ENCODE data around the gene LYZL4. TPM values are rescaled to one million over a fixed set of nuclear protein-coding genes. Genes with fewer than 3 reads are reported as not detected.

LYZL4 gene
- polyA plus RNA-seq, 1 donor from 2014 or later: not detected

- Histone ChIP-seq H2AFZ (ENCODE audit: low read depth, low read length) (no peak overlapping the region), H3K36me3 (ENCODE audit: insufficient read depth, low read length) (no peaks in the 10 kb centered on the region), H3K4me2 (ENCODE audit: low read length) (no peak overlapping the region), H3K9me2 (ENCODE audit: insufficient read depth, low read length) (no peaks in the 10 kb centered on the region), H3K9me3 (ENCODE audit: low read length) (no peaks in the 10 kb centered on the region), H3F3A (ENCODE audit: insufficient read depth, low read length, poor library complexity, severe bottlenecking) (no peaks in the 10 kb centered on the region), H3K27ac (ENCODE audit: low read length) (no peak overlapping the region), H3K9ac (ENCODE audit: low read length) (no peak overlapping the region), H4K20me1 (ENCODE audit: insufficient read depth) (no peaks in the 10 kb centered on the region), H3K79me2 (replicated peaks; ENCODE audit: insufficient read depth, low read length) (no peaks in the 10 kb centered on the region), H3K27me3 (ENCODE audit: insufficient read depth, low read depth, low read length) (no peaks in the 10 kb centered on the region), H3K4me3 (ENCODE audit: low read length) (no peak overlapping the region)
- TF ChIP-seq CTCF (IDR thresholded peaks at IDR 0.05; ENCODE audit: poor library complexity, severe bottlenecking) (no peak), TAF1 (IDR thresholded peaks at IDR 0.05; ENCODE audit: low read depth) (no peak), MXI1 (conservative IDR thresholded peaks at IDR 0.05; ENCODE audit: poor library complexity, severe bottlenecking) (no peak), EZH2 (IDR thresholded peaks at IDR 0.05; ENCODE audit: borderline replicate concordance, insufficient read depth, low read length, poor library complexity, severe bottlenecking) (no peak), EP300 (conservative IDR thresholded peaks at IDR 0.05; ENCODE audit: poor library complexity, severe bottlenecking) (no peak), SMC3 (conservative IDR thresholded peaks at IDR 0.05; ENCODE audit: poor library complexity) (no peak), RAD21 (conservative IDR thresholded peaks at IDR 0.05) (no peak), POLR2AphosphoS5 (IDR thresholded peaks at IDR 0.05) (no peak), REST (IDR thresholded peaks at IDR 0.05; ENCODE audit: borderline replicate concordance) (no peak)
Observed at GRCh38 chr3:42447481-42447880, 37.1 kb upstream of the LYZL4 start.

- Histone ChIP-seq H3K4me3 (ENCODE audit: low read length) (no peak overlapping the region), H3K79me2 (replicated peaks; ENCODE audit: insufficient read depth, low read length) (no peaks in the 10 kb centered on the region), H3K27ac (ENCODE audit: low read length) (no peak overlapping the region), H3K9ac (ENCODE audit: low read length) (no peak overlapping the region), H2AFZ (ENCODE audit: low read depth, low read length) (no peak overlapping the region), H3K36me3 (ENCODE audit: insufficient read depth, low read length) (no peaks in the 10 kb centered on the region), H3K9me2 (ENCODE audit: insufficient read depth, low read length) (no peaks in the 10 kb centered on the region), H3K9me3 (ENCODE audit: low read length) (no peaks in the 10 kb centered on the region), H3F3A (ENCODE audit: insufficient read depth, low read length, poor library complexity, severe bottlenecking) (no peaks in the 10 kb centered on the region), H3K4me2 (ENCODE audit: low read length) (no peak overlapping the region), H3K27me3 (ENCODE audit: insufficient read depth, low read depth, low read length) (no peaks in the 10 kb centered on the region), H4K20me1 (ENCODE audit: insufficient read depth) (no peaks in the 10 kb centered on the region)
- TF ChIP-seq SMC3 (conservative IDR thresholded peaks at IDR 0.05; ENCODE audit: poor library complexity) (no peak), EP300 (conservative IDR thresholded peaks at IDR 0.05; ENCODE audit: poor library complexity, severe bottlenecking) (no peak), POLR2AphosphoS5 (IDR thresholded peaks at IDR 0.05) (no peak)
Observed at GRCh38 chr3:42446111-42447050, 36.0 kb upstream of the LYZL4 start.
